Tibial nerve (tissue), 4 donors: Measurements from ENCODE around the gene MTHFR. TPM values are rescaled to one million over a fixed set of nuclear protein-coding genes. Genes with fewer than 3 reads are reported as not detected.

Experiments
- DNase-seq, 2 donors: peaks; one replicate each; pipeline ENCODE4 v3.0.0-alpha.2; 2019; ENCODE audit warnings: low spot score in 2 of 2
- H3K27ac ChIP-seq, 4 donors: fragments of 200-600 bp; sonication (generic) in 3 of 4; one replicate each; pipeline ENCODE4 v1.5.1; 2017 to 2019; ENCODE audit warnings: mild to moderate bottlenecking in 1 of 4
- H3K27me3 ChIP-seq, 2 donors: fragments of 200-600 bp; sonication (generic) in 1 of 2; one replicate each; pipeline versions ENCODE4 v1.5.1 to v1.6.0; 2017 to 2019
- H3K36me3 ChIP-seq, 3 donors: fragments of 200-600 bp; sonication (generic); one replicate each; pipeline ENCODE4 v1.5.1; 2018 to 2019
- H3K4me1 ChIP-seq, 4 donors: fragments of 200-600 bp; sonication (generic) in 3 of 4; one replicate each; pipeline ENCODE4 v1.5.1; 2017 to 2019
- H3K4me3 ChIP-seq, 4 donors: fragments of 200-600 bp; sonication (generic) in 3 of 4; one replicate each; pipeline ENCODE4 v1.5.1; 2017 to 2019; ENCODE audit warnings: mild to moderate bottlenecking in 1 of 4, moderate library complexity in 1 of 4
- H3K9me3 ChIP-seq, 4 donors: fragments of 200-600 bp; sonication (generic) in 3 of 4; one replicate each; pipeline ENCODE4 v1.5.1; 2017 to 2019
- EP300 ChIP-seq, 2 donors: sonication (generic); formaldehyde crosslinking; IDR thresholded peaks; one replicate each; pipeline ENCODE4 v1.6.1; 2017; ENCODE audit warnings: antibody characterized with exemption in 2 of 2, mild to moderate bottlenecking in 1 of 2
- POLR2A ChIP-seq, 2 donors: fragments of 450-650 bp; IDR thresholded peaks; one replicate each; pipeline ENCODE4 v1.6.1; 2017; ENCODE audit warnings: antibody characterized with exemption in 2 of 2, mild to moderate bottlenecking in 2 of 2, moderate library complexity in 2 of 2
- WGBS, 2 donors: methylation state at CpG; one replicate each; pipeline ENCODE4 v1.1.5; 2018; 5-methylcytosine and 5-hydroxymethylcytosine counted together
- total RNA-seq, 4 donors: library from RNA; depleted of rRNA; stranded (reverse); fragments of >200 nt; gene quantifications; one replicate each; pipeline ENCODE4 v1.1.0, GENCODE V29; 2016
- TF ChIP-seq, protein P1 (sequence below), 5 experiments: fragments of 200-600 bp in 3 of 5; fragments of 450-650 bp in 2 of 5; sonication (generic) in 3 of 5; IDR thresholded peaks; one replicate each; pipeline ENCODE4 v1.5.1; 2016 to 2019; ENCODE audit warnings: antibody characterized with exemption in 5 of 5, mild to moderate bottlenecking in 3 of 5, moderate library complexity in 2 of 5

The MTHFR gene
- total RNA-seq, 4 donors from 2014 or later: 61.2 to 93.9 (median 69.9) TPM

DNA sequence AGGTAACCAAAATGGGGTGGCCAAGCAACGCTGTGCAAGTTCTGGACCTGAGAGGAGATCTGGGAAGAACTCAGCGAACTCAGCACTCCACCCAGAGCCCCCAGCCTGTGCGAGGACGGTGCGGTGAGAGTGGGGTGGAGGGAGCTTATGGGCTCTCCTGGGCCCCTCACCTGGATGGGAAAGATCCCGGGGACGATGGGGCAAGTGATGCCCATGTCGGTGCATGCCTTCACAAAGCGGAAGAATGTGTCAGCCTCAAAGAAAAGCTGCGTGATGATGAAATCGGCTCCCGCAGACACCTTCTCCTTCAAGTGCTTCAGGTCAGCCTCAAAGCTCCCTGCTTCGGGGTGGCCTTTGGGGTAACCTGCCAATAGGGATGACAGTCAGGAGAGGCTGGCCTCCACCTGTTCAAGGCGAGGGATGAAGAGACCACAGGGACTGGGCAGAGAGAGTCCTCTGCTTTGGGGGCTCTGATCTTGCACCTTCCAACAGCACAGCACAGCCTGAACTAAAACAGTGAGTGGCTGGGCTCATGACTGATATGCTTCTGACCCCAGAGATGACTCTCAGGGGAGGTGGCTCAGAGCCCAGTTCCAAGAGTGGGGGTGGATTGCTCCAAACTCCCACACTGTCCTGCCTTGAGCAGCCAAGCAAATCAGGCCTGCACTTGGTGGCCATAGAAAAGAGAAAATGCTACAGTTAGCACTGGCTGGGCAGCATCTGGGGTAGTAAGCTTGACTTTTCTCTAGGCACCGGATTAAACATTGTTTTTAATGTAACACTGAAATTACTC lies 9.5 kb downstream of the MTHFR start:
- Histone ChIP-seq H3K27me3 (no peaks in the 10 kb centered on the region), H3K4me1 (peaks cover 0 to 91% (median 28%) of the 10 kb centered on the region in 4 donors), H3K4me3 (no peak overlapping the region), H3K36me3 (peaks cover 0 to 77% (median 25%) of the 10 kb centered on the region in 3 donors), H3K27ac (peak overlapping the region; percentile 60 to 95 (median 78)), H3K9me3 (no peaks in the 10 kb centered on the region)
- TF ChIP-seq EP300 (IDR thresholded peaks at IDR 0.05) (peak in 1 of 2 donors; percentile 54), POLR2A (IDR thresholded peaks at IDR 0.05) (no peak)
- DNase-seq: no peak
- 84 to 86% methylated on average over 15 of the region's 15 CpGs for WGBS, 2 donors

DNA sequence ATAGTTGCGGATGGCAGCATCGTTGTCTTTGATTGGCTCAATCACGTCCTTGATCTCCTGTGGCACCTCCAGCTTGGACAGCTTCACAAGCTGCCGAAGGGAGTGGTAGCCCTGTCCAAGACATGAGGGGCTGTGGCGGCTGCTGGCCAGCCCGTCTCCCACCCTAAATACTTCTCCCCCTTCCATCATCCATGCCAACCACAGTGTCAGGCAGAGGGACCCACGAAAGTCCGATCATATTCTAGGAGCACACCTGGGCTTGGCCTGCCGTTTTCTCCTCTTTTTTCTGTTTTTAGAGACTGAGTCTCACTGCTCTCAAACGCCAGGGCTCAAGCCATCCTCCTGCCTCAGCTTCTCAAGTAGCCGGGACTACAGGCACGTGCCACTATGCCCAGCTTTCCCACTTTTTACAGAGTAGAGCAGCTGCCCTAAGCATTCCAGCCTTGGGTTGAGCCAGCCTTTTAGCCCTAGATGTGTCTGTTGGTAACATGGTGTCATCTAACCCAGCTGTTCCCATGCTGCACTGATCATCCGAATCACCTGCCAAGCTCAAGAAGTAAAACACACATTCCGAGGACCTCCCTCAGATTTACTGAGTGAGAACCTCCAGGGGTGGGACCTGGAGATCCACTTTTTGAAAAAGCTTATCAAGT lies 10.4 kb downstream of the MTHFR start:
- Histone ChIP-seq H3K4me3 (no peak overlapping the region), H3K36me3 (peaks cover 0 to 68% (median 21%) of the 10 kb centered on the region in 3 donors), H3K27ac (peak overlapping the region; percentile 48 to 95 (median 72)), H3K9me3 (no peaks in the 10 kb centered on the region), H3K4me1 (peaks cover 0 to 90% (median 34%) of the 10 kb centered on the region in 4 donors), H3K27me3 (no peaks in the 10 kb centered on the region)
- no peak for TF ChIP-seq EP300 (IDR thresholded peaks at IDR 0.05)
- TF ChIP-seq, protein P1, sequence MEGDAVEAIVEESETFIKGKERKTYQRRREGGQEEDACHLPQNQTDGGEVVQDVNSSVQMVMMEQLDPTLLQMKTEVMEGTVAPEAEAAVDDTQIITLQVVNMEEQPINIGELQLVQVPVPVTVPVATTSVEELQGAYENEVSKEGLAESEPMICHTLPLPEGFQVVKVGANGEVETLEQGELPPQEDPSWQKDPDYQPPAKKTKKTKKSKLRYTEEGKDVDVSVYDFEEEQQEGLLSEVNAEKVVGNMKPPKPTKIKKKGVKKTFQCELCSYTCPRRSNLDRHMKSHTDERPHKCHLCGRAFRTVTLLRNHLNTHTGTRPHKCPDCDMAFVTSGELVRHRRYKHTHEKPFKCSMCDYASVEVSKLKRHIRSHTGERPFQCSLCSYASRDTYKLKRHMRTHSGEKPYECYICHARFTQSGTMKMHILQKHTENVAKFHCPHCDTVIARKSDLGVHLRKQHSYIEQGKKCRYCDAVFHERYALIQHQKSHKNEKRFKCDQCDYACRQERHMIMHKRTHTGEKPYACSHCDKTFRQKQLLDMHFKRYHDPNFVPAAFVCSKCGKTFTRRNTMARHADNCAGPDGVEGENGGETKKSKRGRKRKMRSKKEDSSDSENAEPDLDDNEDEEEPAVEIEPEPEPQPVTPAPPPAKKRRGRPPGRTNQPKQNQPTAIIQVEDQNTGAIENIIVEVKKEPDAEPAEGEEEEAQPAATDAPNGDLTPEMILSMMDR (IDR thresholded peaks at IDR 0.05): no peak
- no peak for TF ChIP-seq POLR2A (IDR thresholded peaks at IDR 0.05)
- no peak for DNase-seq
- 86 to 89% methylated on average over 12 to 14 of the region's 14 CpGs for WGBS, 2 donors

DNA sequence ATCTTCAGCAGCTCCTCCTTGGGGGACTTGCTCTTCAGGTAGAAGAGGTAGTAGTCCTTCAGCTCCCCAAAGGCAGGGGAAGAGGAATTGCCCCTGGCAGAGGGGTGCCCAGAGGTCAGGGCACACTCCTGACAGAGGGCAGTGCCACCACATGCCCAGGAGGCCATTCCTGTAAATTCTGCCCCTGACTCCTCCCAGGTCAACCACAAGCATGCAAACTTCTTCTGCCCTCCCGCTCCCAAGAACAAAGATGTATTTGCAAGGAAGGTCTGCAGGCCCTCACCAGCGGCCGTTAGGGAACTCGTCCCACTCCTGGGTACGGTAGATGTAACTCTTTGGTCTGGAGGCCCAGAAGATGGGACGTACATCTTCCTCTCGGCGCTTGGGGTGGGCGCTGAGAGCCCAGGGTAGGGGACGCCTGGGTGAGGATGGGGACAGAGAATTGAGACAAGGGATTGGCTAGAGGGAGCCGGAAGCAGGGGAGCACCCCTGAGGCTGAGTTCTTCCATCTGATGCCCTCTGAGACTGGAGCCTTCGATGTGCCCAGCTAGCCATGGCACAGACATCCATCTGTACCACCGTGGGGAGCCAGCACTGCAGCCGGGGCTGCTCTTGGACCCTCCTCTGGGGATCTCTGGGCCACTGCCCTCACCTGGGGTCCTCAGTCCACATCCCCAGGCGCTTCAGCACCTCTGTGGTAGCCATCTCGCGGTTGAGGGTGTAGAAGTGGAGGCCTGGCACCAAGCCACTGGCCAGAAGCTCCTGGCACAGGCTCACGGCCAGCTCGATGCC lies 11.1 kb downstream of the MTHFR start:
- 72 to 81% methylated on average over 12 to 19 of the region's 19 CpGs for WGBS, 2 donors

DNA sequence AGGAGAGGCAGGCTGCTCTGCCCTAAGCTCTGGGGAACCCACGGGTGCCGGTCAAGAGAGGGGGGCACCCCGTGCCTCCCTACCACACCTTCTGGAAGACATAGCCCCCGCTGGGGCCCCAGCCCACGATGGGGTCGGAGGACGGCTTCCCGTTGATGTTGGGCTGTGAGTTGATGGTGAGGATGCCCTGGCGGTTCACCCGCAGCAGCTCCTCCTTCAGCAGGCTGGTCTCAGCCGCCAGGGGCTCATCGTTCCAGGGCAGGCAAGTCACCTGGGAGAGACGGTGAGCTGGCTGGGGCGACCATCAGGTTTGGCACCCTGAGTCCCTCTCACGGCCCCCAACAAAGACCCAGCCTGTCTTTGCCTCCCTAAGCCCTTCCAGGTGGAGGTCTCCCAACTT lies 11.9 kb downstream of the MTHFR start:
- peaks cover 0 to 93% (median 49%) of the 10 kb centered on the region in 4 donors for H3K4me1 ChIP-seq
- H3K36me3 ChIP-seq: peaks cover 0 to 68% (median 21%) of the 10 kb centered on the region in 3 donors
- WGBS, 2 donors: 88 to 89% methylated on average over 12 to 15 of the region's 15 CpGs
- H3K4me3 ChIP-seq: no peak overlapping the region
- DNase-seq: no peak
- H3K27me3 ChIP-seq: no peaks in the 10 kb centered on the region
- H3K27ac ChIP-seq: peak overlapping the region in 3 of 4 donors; percentile 11 to 95 (median 83)
- TF ChIP-seq, protein P1 (IDR thresholded peaks at IDR 0.05): no peak
- TF ChIP-seq POLR2A (IDR thresholded peaks at IDR 0.05) (no peak), EP300 (IDR thresholded peaks at IDR 0.05) (no peak)
- H3K9me3 ChIP-seq: no peaks in the 10 kb centered on the region

More for the DNA sequence above, 11.1 kb downstream of the MTHFR start:
- Histone ChIP-seq H3K4me1 (peaks cover 0 to 91% (median 41%) of the 10 kb centered on the region in 4 donors), H3K36me3 (peaks cover 0 to 68% (median 21%) of the 10 kb centered on the region in 3 donors), H3K9me3 (no peaks in the 10 kb centered on the region), H3K27ac (peak overlapping the region; percentile 48 to 95 (median 72)), H3K4me3 (no peak overlapping the region), H3K27me3 (no peaks in the 10 kb centered on the region)
- DNase-seq: no peak
- TF ChIP-seq, protein P1 (IDR thresholded peaks at IDR 0.05): no peak
- TF ChIP-seq POLR2A (IDR thresholded peaks at IDR 0.05) (no peak), EP300 (IDR thresholded peaks at IDR 0.05) (no peak)

DNA sequence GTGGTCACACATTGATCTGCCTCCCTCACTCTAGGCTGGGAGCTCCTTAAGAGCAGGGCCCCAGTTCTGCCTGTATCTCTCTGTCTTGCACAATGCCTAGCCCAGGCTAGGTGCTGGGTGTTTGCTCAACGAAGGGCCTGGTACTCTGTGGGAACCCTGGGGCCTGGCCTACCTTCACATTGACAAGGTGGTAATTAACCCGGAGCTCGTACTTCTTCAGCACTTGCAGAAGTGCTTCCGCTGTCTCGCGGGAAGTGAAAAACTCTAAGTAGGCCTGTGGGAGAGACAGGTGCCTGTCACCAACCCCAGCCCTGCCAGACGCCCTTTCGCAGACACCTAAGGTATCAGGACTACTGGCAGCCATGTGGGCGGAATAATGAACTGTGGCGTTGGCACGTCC lies 13.7 kb downstream of the MTHFR start:
- no peaks in the 10 kb centered on the region for H3K27me3 ChIP-seq
- no peak for TF ChIP-seq EP300 (IDR thresholded peaks at IDR 0.05)
- no peak for TF ChIP-seq POLR2A (IDR thresholded peaks at IDR 0.05)
- TF ChIP-seq, protein P1 (IDR thresholded peaks at IDR 0.05): no peak
- no peak for DNase-seq
- no peaks in the 10 kb centered on the region for H3K9me3 ChIP-seq
- H3K36me3 ChIP-seq: peaks cover 0 to 62% (median 21%) of the 10 kb centered on the region in 3 donors
- H3K4me1 ChIP-seq: peaks cover 0 to 93% (median 57%) of the 10 kb centered on the region in 4 donors
- no peak overlapping the region for H3K4me3 ChIP-seq
- WGBS, 2 donors: 88% methylated on average over 11 of the region's 11 CpGs
- peak overlapping the region; percentile 91 to 98 (median 94) for H3K27ac ChIP-seq
